MM.1S (cell line): ENCODE results near the gene PEX5.

Experiments used
- DNase-seq: peaks from one replicate; pipeline ENCODE4 v3.0.0-alpha.2; 2015
- H2AFZ ChIP-seq: fragments of 300-600 bp; sonication (generic); 2 replicates; pipeline ENCODE4 v1.6.0; 2016; ENCODE audit warnings: antibody characterized with exemption, low read length
- H3F3A ChIP-seq: fragments of 300-600 bp; sonication (generic); 2 replicates; pipeline ENCODE4 v1.6.1; 2016; ENCODE audit warnings: mild to moderate bottlenecking, antibody characterized with exemption, low read length, moderate library complexity, mixed read lengths; ENCODE audit not compliant: insufficient read depth
- H3K27ac ChIP-seq: fragments of 300-600 bp; sonication (generic); 2 replicates; pipeline ENCODE4 v1.5.1; 2016; ENCODE audit warnings: mild to moderate bottlenecking, low read length
- H3K27me3 ChIP-seq: fragments of 300-600 bp; sonication (generic); replicated peaks from 2 replicates; pipeline ENCODE4 v1.6.0; 2016; ENCODE audit warnings: low read length; ENCODE audit not compliant: insufficient read depth
- H3K36me3 ChIP-seq: fragments of 300-600 bp; sonication (generic); replicated peaks from 2 replicates; pipeline ENCODE4 v1.6.1; 2016; ENCODE audit warnings: mild to moderate bottlenecking, low read length, mixed read lengths; ENCODE audit not compliant: insufficient read depth
- H3K4me1 ChIP-seq: fragments of 300-600 bp; sonication (generic); 2 replicates; pipeline ENCODE4 v1.6.1; 2016; ENCODE audit warnings: low read length, mixed read lengths
- H3K4me2 ChIP-seq: fragments of 300-600 bp; sonication (generic); 2 replicates; pipeline ENCODE4 v1.6.0; 2016; ENCODE audit warnings: low read depth, low read length
- H3K4me3 ChIP-seq: fragments of 300-600 bp; sonication (generic); 2 replicates; pipeline ENCODE4 v1.5.1; 2016; ENCODE audit warnings: low read length, mixed read lengths
- H3K79me2 ChIP-seq: fragments of 300-600 bp; sonication (generic); 2 replicates; pipeline ENCODE4 v1.6.1; 2016; ENCODE audit warnings: mixed run types, low read length, mixed read lengths
- H3K9ac ChIP-seq: fragments of 300-600 bp; sonication (generic); 2 replicates; pipeline ENCODE4 v1.6.1; 2016; ENCODE audit warnings: low read length, mixed read lengths
- H3K9me2 ChIP-seq: fragments of 300-600 bp; sonication (generic); replicated peaks from 2 replicates; pipeline ENCODE4 v1.6.1; 2016; ENCODE audit warnings: mild to moderate bottlenecking, low read length, mixed read lengths; ENCODE audit not compliant: insufficient read depth
- H3K9me3 ChIP-seq: fragments of 300-600 bp; sonication (generic); replicated peaks from 2 replicates; pipeline ENCODE4 v1.6.1; 2016; ENCODE audit warnings: mild to moderate bottlenecking, low read length, mixed read lengths; ENCODE audit not compliant: insufficient read depth
- H4K20me1 ChIP-seq: fragments of 300-600 bp; sonication (generic); 2 replicates; pipeline ENCODE4 v1.6.1; 2016; ENCODE audit warnings: mild to moderate bottlenecking, low read length, moderate library complexity, mixed read lengths; ENCODE audit not compliant: insufficient read depth
- EZH2 ChIP-seq: fragments of 300-600 bp; sonication (generic); optimal IDR thresholded peaks from 2 replicates; pipeline ENCODE3; 2017; ENCODE audit warnings: low read depth, mild to moderate bottlenecking, antibody characterized with exemption, low read length, mixed read lengths
- EZH2phosphoT487 ChIP-seq: fragments of 300-600 bp; sonication (generic); IDR thresholded peaks from 2 replicates; pipeline ENCODE4 v1.6.1; 2018; ENCODE audit warnings: antibody characterized with exemption, low read length
- TF ChIP-seq, protein P1 (sequence below): fragments of 300-600 bp; sonication (generic); IDR thresholded peaks from 2 replicates; pipeline ENCODE4 v1.5.1; 2016; ENCODE audit warnings: antibody characterized with exemption, low read length, mixed read lengths

Gene PEX5

DNA sequence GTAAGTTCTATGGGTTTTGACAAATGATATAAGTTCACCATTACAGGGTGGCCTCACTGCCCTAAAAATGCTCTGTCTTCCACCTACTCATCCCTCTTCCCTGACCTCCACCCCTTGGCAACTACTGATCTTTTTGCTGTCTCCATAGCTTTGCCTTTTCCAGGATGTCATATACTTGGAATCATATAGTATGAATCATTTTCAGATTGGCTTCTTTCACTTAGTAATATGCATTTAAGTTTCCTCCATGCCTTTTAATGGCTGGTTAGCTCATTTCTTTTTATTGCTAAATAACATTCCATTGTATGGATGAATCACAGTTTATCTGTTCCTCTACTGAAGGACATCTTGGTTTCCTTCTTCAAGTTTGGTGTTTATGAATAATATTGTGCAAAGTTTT lies 14.0 kb upstream of the PEX5 start:
- no peaks in the 10 kb centered on the region for H3K9me3 ChIP-seq
- no peaks in the 10 kb centered on the region for H3K4me1 ChIP-seq
- H4K20me1 ChIP-seq, result no peaks in the 10 kb centered on the region
- no peak overlapping the region for H2AFZ ChIP-seq
- no peaks in the 10 kb centered on the region for H3K36me3 ChIP-seq
- H3F3A ChIP-seq, result no peaks in the 10 kb centered on the region
- no peak overlapping the region for H3K4me3 ChIP-seq
- H3K27me3 ChIP-seq, result no peaks in the 10 kb centered on the region
- no peaks in the 10 kb centered on the region for H3K9me2 ChIP-seq
- H3K79me2 ChIP-seq, result no peaks in the 10 kb centered on the region
- no peak overlapping the region for H3K9ac ChIP-seq
- no peak for DNase-seq
- TF ChIP-seq EZH2 (no peak), EZH2phosphoT487 (no peak)
- TF ChIP-seq, protein P1, sequence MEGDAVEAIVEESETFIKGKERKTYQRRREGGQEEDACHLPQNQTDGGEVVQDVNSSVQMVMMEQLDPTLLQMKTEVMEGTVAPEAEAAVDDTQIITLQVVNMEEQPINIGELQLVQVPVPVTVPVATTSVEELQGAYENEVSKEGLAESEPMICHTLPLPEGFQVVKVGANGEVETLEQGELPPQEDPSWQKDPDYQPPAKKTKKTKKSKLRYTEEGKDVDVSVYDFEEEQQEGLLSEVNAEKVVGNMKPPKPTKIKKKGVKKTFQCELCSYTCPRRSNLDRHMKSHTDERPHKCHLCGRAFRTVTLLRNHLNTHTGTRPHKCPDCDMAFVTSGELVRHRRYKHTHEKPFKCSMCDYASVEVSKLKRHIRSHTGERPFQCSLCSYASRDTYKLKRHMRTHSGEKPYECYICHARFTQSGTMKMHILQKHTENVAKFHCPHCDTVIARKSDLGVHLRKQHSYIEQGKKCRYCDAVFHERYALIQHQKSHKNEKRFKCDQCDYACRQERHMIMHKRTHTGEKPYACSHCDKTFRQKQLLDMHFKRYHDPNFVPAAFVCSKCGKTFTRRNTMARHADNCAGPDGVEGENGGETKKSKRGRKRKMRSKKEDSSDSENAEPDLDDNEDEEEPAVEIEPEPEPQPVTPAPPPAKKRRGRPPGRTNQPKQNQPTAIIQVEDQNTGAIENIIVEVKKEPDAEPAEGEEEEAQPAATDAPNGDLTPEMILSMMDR, result no peak
- no peak overlapping the region for H3K4me2 ChIP-seq
- no peak overlapping the region for H3K27ac ChIP-seq

DNA sequence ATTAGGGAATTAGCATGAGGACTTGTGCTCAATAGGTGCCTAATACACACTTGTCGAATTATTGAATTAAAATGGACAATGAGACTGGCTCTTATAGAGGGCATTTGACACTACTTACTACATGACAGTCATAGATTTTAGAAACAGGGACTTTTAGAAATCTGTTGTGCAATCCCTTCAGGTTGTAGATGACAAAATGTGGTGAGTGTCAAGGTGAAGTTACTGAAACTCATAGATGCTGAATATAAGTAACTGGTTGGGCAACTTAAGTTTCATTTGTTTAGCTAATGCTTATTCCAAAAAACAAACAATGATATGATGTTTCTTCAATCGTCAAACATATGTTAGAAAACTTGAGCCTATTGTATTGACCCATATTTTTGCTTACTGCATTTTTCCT lies 12.9 kb upstream of the PEX5 start:
- no peak for DNase-seq
- no peaks in the 10 kb centered on the region for H3F3A ChIP-seq
- H3K9ac ChIP-seq, result no peak overlapping the region
- no peaks in the 10 kb centered on the region for H3K36me3 ChIP-seq
- no peaks in the 10 kb centered on the region for H3K9me3 ChIP-seq
- H2AFZ ChIP-seq, result no peak overlapping the region
- no peak overlapping the region for H3K27ac ChIP-seq
- no peaks in the 10 kb centered on the region for H3K79me2 ChIP-seq
- H3K4me3 ChIP-seq, result no peak overlapping the region
- H3K4me1 ChIP-seq, result no peaks in the 10 kb centered on the region
- no peaks in the 10 kb centered on the region for H3K9me2 ChIP-seq
- no peaks in the 10 kb centered on the region for H3K27me3 ChIP-seq
- TF ChIP-seq, protein P1, result no peak
- no peak for TF ChIP-seq EZH2
- H4K20me1 ChIP-seq, result no peaks in the 10 kb centered on the region
- H3K4me2 ChIP-seq, result no peak overlapping the region

DNA sequence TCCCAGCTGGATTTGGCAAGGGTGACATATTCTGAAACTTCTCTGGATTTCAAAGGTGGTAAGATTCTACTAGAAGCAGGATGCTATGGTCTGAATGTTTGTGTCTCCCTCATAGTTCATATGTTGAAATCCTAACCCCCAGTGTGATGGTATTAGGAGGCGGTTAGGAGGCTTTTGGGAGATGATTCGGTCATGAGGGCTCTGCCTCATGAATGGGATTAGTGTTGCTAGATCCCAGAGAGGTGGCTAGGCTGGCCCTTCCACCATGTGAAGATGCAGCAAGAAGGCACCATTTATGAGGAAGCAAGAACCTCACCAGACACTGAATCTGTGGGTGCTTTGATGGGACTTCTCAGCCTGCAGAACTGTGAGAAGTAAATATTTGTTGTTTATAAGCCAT lies 11.0 kb upstream of the PEX5 start:
- H2AFZ ChIP-seq, result no peak overlapping the region
- no peaks in the 10 kb centered on the region for H4K20me1 ChIP-seq
- no peak for DNase-seq
- H3K9me2 ChIP-seq, result no peaks in the 10 kb centered on the region
- no peaks in the 10 kb centered on the region for H3K4me1 ChIP-seq
- no peaks in the 10 kb centered on the region for H3K79me2 ChIP-seq
- H3K9me3 ChIP-seq, result no peaks in the 10 kb centered on the region
- H3K27me3 ChIP-seq, result no peaks in the 10 kb centered on the region
- no peaks in the 10 kb centered on the region for H3F3A ChIP-seq
- no peak overlapping the region for H3K4me3 ChIP-seq
- no peaks in the 10 kb centered on the region for H3K36me3 ChIP-seq
- no peak overlapping the region for H3K9ac ChIP-seq
- no peak overlapping the region for H3K4me2 ChIP-seq
- TF ChIP-seq, protein P1, result no peak
- TF ChIP-seq EZH2 (no peak), EZH2phosphoT487 (no peak)
- H3K27ac ChIP-seq, result no peak overlapping the region
